OCI-LY1 (cell line): ENCODE data around the gene SMIM11.

Source experiments
- CTCF ChIP-seq: fragments of 200-600 bp; sonication (generic), shearing (Covaris generic); IDR thresholded peaks from 2 replicates; pipeline ENCODE4 v1.5.1; 2017; ENCODE audit warnings: mild to moderate bottlenecking, antibody characterized with exemption, low read length, moderate library complexity, mixed read lengths
- EZH2 ChIP-seq: fragments of 200-600 bp; sonication (generic), shearing (Covaris generic); IDR thresholded peaks from 2 replicates; pipeline ENCODE4 v1.8.0; 2017; ENCODE audit warnings: borderline replicate concordance, mixed run types, mild to moderate bottlenecking, antibody characterized with exemption, low read length, moderate library complexity, mixed read lengths

- no peak for TF ChIP-seq CTCF
- TF ChIP-seq EZH2: no peak
Measured at GRCh38 chr21:34331726-34332125, 43.6 kb upstream of the SMIM11 start.
